Kidney capillary endothelial cell (primary cell): ENCODE measurements around the gene AHCYL1.
"Not testable (repeated sequence)": the region's sequence is repeated elsewhere in the genome, so short reads cannot be mapped to it uniquely, and the experiment has no call there.

Experiments
- DNase-seq: peaks from one replicate; pipeline ENCODE4 v3.0.0-alpha.2; 2018; ENCODE audit warnings: low spot score

Gene AHCYL1

DNA sequence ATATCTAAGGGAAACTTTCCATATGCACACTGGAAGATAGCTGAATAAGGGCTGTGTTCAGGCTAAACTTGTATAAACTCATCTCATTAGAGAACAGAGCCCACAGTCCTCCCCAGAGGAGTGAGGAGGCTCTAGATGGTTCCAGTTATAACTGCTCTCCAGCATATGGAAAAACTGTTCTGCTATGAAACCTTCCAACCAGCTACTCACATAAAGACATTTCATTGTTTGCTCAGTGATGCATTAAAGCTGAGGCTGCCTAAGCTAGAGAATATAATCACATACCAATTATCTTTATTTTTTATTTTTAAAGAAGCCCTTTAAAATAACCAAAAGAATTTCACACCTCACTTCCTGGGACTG lies 13.3 kb downstream of the AHCYL1 start:
- DNase-seq = no peak

- DNase-seq = no peak
These were observed 18.1 kb downstream of the AHCYL1 start for GRCh38 chr1:110002695-110003094.

DNA sequence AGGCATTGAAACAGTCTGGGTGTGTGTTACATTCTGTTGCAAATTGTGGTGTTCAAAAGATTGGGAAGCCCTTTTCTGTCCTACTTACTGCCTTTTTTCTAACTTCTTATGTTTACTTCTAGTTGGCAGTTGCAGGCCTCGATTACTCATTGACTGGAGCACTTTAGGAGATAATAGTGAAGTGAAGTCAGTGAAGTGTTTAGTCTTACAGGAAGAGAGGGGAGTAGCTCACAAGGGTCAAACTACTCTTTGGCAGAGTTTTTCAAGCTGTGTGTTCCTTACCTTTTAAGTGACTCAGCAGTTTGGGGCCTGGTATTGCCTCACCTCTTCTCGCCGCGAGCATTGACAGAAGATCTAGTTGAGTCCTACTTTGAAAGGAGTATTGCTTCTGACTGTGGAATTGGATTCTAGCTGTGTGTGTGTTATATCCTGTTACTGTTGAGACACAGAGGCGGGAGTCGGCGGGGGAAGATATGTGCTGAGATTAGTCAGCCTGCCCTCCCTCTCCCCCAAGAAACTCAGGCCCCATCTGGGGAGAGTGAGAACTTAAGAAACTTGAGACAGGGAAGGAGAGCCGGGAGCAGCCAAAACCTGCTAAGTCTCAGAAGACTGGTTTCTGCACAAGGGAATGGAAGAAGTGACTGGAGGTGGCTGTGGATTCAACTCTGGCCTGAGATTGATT lies 19.3 kb downstream of the AHCYL1 start:
- peak; percentile 76 for DNase-seq

GRCh38 chr1:110004583-110004982 lies 20.0 kb downstream of the AHCYL1 start:
- DNase-seq = no peak

- DNase-seq = no peak
These were observed 21.4 kb downstream of the AHCYL1 start for GRCh38 chr1:110005971-110006370.

- no peak for DNase-seq
These were observed 22.0 kb downstream of the AHCYL1 start for GRCh38 chr1:110006516-110006915.

DNA sequence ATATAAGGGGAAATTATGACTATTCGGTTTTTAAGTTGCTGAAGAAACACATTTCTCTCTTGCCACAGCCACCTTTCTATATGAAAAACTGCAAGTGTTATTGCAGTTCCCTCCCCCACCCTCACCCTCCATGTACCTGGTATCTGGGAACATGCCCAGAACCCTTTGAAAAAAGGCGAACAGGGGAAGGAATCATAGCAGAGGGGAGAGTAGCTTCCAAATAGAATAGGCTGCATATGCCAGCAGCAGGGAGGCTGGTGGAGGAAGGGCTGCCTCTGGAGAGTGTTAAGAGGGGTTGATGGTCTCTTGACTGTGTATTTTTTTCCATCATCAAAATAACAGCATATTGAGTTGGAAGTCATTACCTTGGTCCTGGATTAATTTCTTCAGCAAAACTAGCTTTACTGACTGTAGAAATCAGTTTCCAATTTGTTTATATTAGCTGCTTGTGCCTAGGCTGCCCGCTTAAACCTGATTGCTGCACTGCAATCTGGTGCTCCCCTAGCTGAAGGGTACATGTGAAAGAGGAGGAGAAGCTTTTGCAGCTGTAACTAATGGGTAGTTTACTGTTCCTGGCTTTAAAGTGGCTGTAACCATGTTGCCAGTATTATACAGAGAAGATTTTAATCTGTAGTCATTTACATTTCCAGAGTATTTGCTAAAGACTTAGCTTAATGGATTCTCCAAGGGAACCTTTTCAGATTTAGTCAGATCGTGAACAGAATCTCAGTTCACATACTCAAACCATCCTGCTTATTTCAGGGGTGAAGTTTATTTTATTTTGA lies 22.7 kb downstream of the AHCYL1 start:
- DNase-seq = no peak

GRCh38 chr1:110008971-110009565 lies 24.5 kb downstream of the AHCYL1 start:
- DNase-seq = no peak

DNA sequence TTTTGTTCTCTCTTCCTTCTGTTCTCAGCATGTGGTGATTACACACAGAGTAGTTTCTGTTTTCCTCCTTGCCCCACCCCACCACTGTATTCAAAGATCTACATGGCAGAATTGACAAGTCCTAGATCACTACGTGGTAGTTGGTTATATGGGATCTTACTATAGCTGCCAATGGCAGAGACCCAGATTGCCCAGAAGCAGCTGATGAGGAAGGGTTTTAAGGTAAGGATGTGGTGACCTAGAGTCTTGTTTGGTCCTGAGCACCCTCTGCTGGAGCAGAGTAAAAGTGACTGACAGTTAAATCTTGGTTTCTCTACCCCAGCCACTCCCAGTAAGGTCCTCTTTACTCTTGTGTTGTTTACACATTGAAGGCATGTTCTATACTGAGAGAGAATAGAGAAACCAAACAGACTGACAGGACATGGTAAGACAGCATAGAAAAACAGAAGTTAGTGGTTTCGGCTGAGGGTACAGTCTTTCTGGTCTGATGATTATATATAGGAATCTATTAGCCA lies 27.0 kb downstream of the AHCYL1 start:
- DNase-seq = peak; percentile 32

DNA sequence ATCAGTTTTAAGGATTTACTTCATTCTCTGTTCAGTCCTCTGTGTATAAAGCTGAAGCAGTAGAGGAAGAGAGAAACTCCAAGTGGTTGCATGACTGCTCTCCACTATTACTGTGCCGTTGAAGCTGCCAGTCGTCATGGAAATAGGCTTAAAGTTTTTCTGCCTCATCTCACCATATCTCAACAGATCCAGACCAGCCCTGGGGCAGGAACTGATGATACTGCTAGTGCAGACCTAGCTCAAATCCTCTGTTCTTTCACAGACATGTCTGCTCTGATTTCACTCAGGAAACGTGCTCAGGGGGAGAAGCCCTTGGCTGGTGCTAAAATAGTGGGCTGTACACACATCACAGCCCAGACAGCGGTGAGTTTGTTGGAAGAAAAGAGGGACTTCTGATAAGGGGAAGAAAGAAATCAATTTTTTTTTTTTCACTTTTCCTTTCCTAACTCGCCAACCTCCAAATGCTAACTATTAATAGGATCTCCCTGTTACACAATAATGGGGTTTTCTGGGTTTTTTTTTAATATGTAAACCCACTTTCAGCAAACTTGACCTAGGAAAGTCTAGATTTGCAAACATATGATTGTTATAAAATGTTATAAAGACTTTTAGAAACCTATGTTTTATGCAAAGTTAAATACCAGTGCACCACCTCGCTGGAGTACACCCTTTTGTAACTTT lies 27.7 kb downstream of the AHCYL1 start:
- DNase-seq = no peak

- DNase-seq = no peak
These were observed 33.2 kb downstream of the AHCYL1 start for GRCh38 chr1:110017792-110018191.

GRCh38 chr1:110018396-110018795 lies 33.8 kb downstream of the AHCYL1 start:
- DNase-seq = no peak

DNA sequence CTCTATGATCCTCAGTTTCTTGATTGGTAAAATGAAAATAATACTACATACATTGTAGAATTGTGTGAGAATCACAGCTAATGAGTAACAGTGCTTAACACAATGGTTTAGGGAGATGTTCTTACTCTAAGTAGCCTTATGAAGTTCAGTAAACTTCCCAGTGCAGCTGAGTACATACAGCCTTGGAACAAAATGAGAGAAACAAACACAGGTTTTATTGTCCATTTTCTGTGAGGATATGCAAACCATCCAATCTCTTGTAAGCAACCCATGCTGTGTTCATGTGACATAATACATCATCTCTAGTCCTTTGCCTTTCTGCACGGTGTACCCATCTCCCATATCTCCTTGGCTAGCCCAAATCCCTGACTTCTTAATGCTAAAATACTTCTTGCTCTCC lies 35.2 kb downstream of the AHCYL1 start:
- DNase-seq = no peak

GRCh38 chr1:110021285-110021684 lies 36.7 kb downstream of the AHCYL1 start:
- DNase-seq = no peak

- DNase-seq = no peak
These were observed 40.0 kb downstream of the AHCYL1 start for GRCh38 chr1:110024613-110025012.

DNA sequence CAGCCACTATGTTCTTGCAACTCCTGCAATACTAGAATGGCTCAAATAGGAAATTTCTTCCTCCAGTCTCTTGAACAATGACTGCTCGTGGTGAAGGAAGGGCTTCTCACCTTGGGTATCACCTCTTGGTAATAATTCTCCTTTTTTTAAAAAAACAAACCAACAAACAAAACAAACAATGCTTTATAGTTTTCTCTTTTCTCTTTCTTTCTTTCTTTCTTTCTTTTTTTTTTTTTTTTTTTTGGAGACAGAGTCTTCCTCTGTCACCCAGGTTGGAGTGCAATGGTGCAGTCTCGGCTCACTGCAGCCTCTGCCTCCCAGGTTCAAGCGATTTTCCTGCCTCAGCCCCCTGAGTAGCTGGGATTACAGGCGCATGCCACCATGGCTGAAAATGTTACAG lies 46.1 kb downstream of the AHCYL1 start:
- not testable (repeated sequence) for DNase-seq

DNA sequence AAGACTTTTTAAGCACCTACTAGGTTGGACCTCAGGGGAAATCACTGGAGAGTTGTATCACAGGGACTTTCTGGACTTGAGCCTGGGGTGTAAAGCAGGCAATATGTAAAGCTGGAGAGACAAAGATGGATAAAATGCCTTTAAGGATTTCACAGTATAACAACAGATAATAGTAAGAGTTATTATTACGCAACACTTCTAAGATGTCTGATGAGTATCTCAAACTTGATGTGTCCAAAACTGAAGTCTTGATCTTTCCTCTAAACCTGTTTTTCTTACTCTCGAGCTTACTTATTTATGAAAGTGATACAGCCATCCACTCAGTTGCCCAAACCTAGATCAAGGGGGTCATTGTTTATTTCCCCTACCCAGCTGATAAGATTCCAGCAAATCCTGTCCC lies 47.8 kb downstream of the AHCYL1 start:
- DNase-seq = no peak

DNA sequence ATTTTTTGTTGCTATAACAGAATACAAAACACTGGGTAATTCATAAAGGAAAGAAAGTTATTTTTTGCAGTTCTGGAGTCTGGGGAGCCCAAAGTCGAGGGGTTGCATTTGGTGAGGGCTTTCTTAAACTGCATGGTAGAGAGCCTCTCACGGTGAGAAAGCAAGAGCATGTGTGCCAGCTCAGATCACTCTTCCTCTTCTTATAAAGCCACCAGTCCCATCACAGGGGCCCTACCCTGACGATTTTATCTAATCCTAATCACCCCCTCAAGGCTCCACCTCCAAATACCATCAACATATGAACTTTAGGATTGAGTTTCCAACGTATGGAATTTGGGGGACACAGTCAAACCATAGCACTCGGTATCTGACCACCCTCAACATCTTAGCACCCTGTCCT lies 48.9 kb downstream of the AHCYL1 start:
- DNase-seq = no peak

- DNase-seq = no peak
These were observed 49.5 kb downstream of the AHCYL1 start for GRCh38 chr1:110034040-110034450.

DNA sequence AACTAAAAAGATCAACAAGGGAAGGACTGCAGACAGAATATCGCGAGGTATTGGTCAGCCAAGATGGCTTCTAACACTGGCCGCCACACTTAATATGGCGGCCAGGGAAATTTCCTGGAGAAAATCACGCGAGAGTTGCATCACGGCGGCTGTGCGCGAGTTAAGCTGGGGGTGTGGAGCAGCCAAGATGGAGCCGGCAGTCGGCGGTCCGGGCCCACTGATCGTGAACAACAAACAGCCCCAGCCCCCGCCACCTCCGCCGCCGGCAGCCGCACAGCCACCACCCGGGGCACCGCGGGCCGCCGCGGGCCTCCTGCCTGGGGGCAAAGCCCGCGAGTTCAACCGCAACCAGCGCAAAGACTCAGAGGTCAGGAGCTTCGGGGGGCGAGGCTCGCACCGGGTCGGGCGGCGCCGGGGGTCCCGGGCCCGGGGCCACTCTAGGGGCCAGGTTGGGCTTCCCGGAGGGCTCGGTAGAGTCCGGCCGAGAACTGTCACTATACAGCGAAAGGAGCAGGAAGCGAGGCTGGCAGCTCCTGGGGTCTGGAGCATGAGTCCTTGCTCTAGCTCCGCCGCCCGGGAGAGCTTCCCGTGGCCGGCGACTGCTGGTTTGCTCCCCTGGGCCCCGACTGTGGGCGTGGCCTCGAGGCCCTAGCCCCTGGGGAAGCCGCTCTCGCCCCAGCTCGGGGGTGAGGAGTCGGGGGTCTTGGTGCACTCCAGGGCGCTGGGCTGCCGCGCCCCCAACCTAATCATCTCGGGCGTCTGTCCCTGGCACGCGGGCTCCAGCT lies 50.1 kb downstream of the AHCYL1 start, which contains the start of gene STRIP1:
STRIP1 (plus strand) TSS at position 174 of the 785 bp plus-strand sequence; CDS start at position 188, 14 bp downstream.
- DNase-seq = peak; percentile 97

DNA sequence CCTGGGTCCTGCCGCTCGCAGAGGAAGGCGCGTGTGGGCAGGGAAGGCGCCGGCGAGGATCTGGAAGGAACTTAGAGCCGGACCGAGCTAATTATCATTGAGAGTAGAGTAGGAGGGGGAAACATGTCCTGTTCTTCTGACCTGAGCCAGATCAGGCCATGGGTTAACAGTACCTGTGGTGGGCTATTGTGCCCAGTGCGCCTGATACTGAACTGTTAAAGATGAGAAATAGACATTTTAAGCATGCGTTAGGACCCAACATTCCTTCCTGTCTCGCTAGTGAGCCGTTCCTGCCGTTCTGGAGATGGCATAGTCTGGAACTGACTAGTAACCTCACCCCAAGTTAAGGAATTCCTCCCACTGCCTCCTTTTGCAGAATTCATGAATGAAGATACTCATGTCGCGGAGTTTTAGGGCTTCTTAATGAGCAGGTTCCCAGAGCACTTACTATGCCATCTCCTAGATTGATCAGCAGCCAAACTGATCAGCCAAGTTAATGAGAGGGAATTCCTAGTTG lies 50.7 kb downstream of the AHCYL1 start:
- peak; percentile 57 for DNase-seq
